K562 (cell line): ENCODE results near the gene CNMD. TPM values are rescaled to one million over a fixed set of nuclear protein-coding genes. Genes with fewer than 3 reads are reported as not detected.

ENCODE experiments used
- ATAC-seq: fragments of 200-7000 bp; cut with Tn5 transposase; 3 replicates; pipeline ENCODE4 v1.9.1; 2020; ENCODE audit warnings: moderate library complexity
- BruUV-seq: library from RNA; stranded (reverse); fragments of 400-500 nt; replicated peaks from 2 replicates; lab custom pipeline; 2021; lab: Mats Ljungman, UMichigan
- CTCF ChIA-PET: fragments of 300-600 bp; formaldehyde crosslinking; extraction: SDS; loops from one replicate; lab custom pipeline; 2021; ENCODE audit warnings: low intra/inter-chr PET ratio; lab: Yijun Ruan, JAX
- POLR2A ChIA-PET: fragments of 300-600, 350-650 bp; sonication (Branson Sonifier 250); formaldehyde crosslinking; extraction: SDS; loops from one replicate; lab custom pipeline; 2021; ENCODE audit warnings: antibody characterized with exemption, inconsistent platforms; lab: Yijun Ruan, JAX
- DNase-seq, 4 experiments: peaks; one replicate each; pipeline versions ENCODE4 v3.0.0 to v3.0.0-alpha.2; 2011 to 2018; ENCODE audit warnings: low spot score in 3 of 4, mixed read lengths in 3 of 4; ENCODE audit errors: extremely low read depth in 1 of 4
- FAIRE-seq: peaks from 2 replicates; lab custom pipeline; 2011; peaks lifted over from hg19 to GRCh38; lab: Jason Lieb, UNC
- H2AFZ ChIP-seq: 2 replicates; pipeline ENCODE4 v1.6.0; 2011; ENCODE audit warnings: low read depth, low read length, control low read depth, inconsistent platforms
- H3K27ac ChIP-seq: fragments of 200-600 bp; 3 replicates; pipeline ENCODE4 v1.8.0; 2011; ENCODE audit warnings: low read depth, mild to moderate bottlenecking, control low read depth, inconsistent platforms, low read length, moderate library complexity, mixed read lengths; ENCODE audit errors: extremely low read depth
- H3K27me3 ChIP-seq, 2 experiments: fragments of 300-600 bp in 1 of 2; 2 replicates in 1 of 2; 3 replicates in 1 of 2; pipeline versions ENCODE4 v1.6.0 to v1.8.0; 2011; ENCODE audit warnings: inconsistent platforms in 2 of 2, low read length in 2 of 2, mild to moderate bottlenecking in 1 of 2, mixed read lengths in 1 of 2, moderate library complexity in 1 of 2; ENCODE audit not compliant: control insufficient read depth in 2 of 2, insufficient read depth in 2 of 2
- H3K36me3 ChIP-seq: fragments of 300-600 bp; 3 replicates; pipeline ENCODE4 v1.8.0; 2011; ENCODE audit warnings: mild to moderate bottlenecking, low read length, inconsistent platforms; ENCODE audit not compliant: control insufficient read depth, insufficient read depth
- H3K4me1 ChIP-seq, 2 experiments: fragments of 200-600 bp in 1 of 2; replicated peaks in 1 of 2; 2 replicates in 1 of 2; 3 replicates in 1 of 2; pipeline versions ENCODE4 v1.5.1 to v1.8.0; 2011; ENCODE audit warnings: inconsistent platforms in 2 of 2, low read length in 2 of 2, mild to moderate bottlenecking in 1 of 2, mixed read lengths in 1 of 2, moderate library complexity in 1 of 2; ENCODE audit not compliant: control insufficient read depth in 2 of 2, insufficient read depth in 2 of 2
- H3K4me2 ChIP-seq: 2 replicates; pipeline ENCODE4 v1.6.1; 2011; ENCODE audit warnings: low read length, control low read depth, inconsistent platforms, mixed read lengths; ENCODE audit not compliant: insufficient read depth
- H3K4me3 ChIP-seq: fragments of 200-600 bp; sonication (generic), shearing (Covaris generic); 2 replicates; pipeline ENCODE4 v1.5.1; 2016; ENCODE audit warnings: control low read depth, inconsistent platforms
- H3K79me2 ChIP-seq: fragments of 200-600 bp; 3 replicates; pipeline ENCODE4 v1.8.0; 2011; ENCODE audit warnings: low read length, inconsistent platforms; ENCODE audit not compliant: control insufficient read depth, insufficient read depth
- H3K9ac ChIP-seq, 2 experiments: 2 replicates each; pipeline versions ENCODE4 v1.6.0 to v1.6.1; 2011; ENCODE audit warnings: low read depth in 2 of 2, low read length in 2 of 2, control low read depth in 1 of 2, inconsistent platforms in 1 of 2, mild to moderate bottlenecking in 1 of 2, mixed read lengths in 1 of 2; ENCODE audit not compliant: insufficient read depth in 1 of 2
- H3K9me1 ChIP-seq: one replicate; pipeline ENCODE4 v1.6.0; 2011; ENCODE audit warnings: inconsistent platforms, mild to moderate bottlenecking, low read length, moderate library complexity; ENCODE audit not compliant: control insufficient read depth, insufficient read depth
- H3K9me3 ChIP-seq: replicated peaks from 2 replicates; pipeline ENCODE4 v1.5.1; 2011; ENCODE audit warnings: low read depth, low read length, inconsistent platforms; ENCODE audit not compliant: control insufficient read depth, insufficient read depth
- H4K20me1 ChIP-seq: replicated peaks from 2 replicates; pipeline ENCODE4 v1.6.1; 2011; ENCODE audit warnings: low read length, inconsistent platforms, mixed read lengths; ENCODE audit not compliant: control insufficient read depth, insufficient read depth
- ASH1L ChIP-seq: fragments of 450-650 bp; IDR thresholded peaks from 2 replicates; pipeline ENCODE4 v1.6.1; 2018; ENCODE audit warnings: borderline replicate concordance, mild to moderate bottlenecking, low read depth; ENCODE audit not compliant: partially characterized antibody
- CREBBP ChIP-seq: IDR thresholded peaks from one replicate; pipeline ENCODE4 v1.6.1; 2012; ENCODE audit warnings: low read depth, mild to moderate bottlenecking, control low read depth, inconsistent platforms, low read length
- LCOR ChIP-seq: sonication (generic); formaldehyde crosslinking; IDR thresholded peaks from 2 replicates; pipeline ENCODE4 v1.8.0; 2022; ENCODE audit warnings: mild to moderate bottlenecking, missing genetic modification reagents
- MECOM ChIP-seq: fragments of 250-450 bp; sonication (Bioruptor Pico); IDR thresholded peaks from 2 replicates; pipeline ENCODE4 v1.8.0; 2022; ENCODE audit warnings: inconsistent platforms
- RAD21 ChIP-seq, 2 experiments: fragments of 250-450 bp in 1 of 2; fragments of 450-650 bp in 1 of 2; sonication (Bioruptor Pico) in 1 of 2; formaldehyde crosslinking in 1 of 2; IDR thresholded peaks in 1 of 2; conservative IDR thresholded peaks in 1 of 2; 2 replicates each; pipeline versions ENCODE4 v1.4.0 to v1.8.0; 2020 to 2022; ENCODE audit warnings: mild to moderate bottlenecking in 2 of 2, moderate library complexity in 1 of 2
- SETDB1 ChIP-seq: IDR thresholded peaks from one replicate; pipeline ENCODE4 v1.6.1; 2012; ENCODE audit warnings: low read length, control low read depth, inconsistent platforms
- TEAD2 ChIP-seq: fragments of 450-650 bp; IDR thresholded peaks from 2 replicates; pipeline ENCODE4 v1.6.1; 2016; ENCODE audit warnings: missing genetic modification characterization, control low read depth, missing compliant biosample characterization
- USF1 ChIP-seq: sonication (generic); formaldehyde crosslinking; IDR thresholded peaks from 2 replicates; pipeline ENCODE4 v1.9.0; 2022; ENCODE audit warnings: mild to moderate bottlenecking, missing genetic modification reagents
- ZNF232 ChIP-seq: sonication (generic); formaldehyde crosslinking; IDR thresholded peaks from 2 replicates; pipeline ENCODE4 v1.8.0; 2022; ENCODE audit warnings: mild to moderate bottlenecking, missing genetic modification reagents
- ZNF395 ChIP-seq: fragments of 200-800 bp; sonication (Bioruptor generic); IDR thresholded peaks from 2 replicates; pipeline ENCODE4 v1.6.1; 2017; ENCODE audit warnings: missing genetic modification characterization, missing compliant biosample characterization
- ZNF584 ChIP-seq: fragments of 200-800 bp; sonication (Bioruptor generic); IDR thresholded peaks from 2 replicates; pipeline ENCODE4 v1.6.1; 2016; ENCODE audit warnings: low read depth, mild to moderate bottlenecking, missing genetic modification characterization, missing compliant biosample characterization
- ZNF655 ChIP-seq: fragments of 250-450 bp; sonication (Bioruptor Pico); IDR thresholded peaks from 2 replicates; pipeline ENCODE4 v1.5.0; 2021
- WGBS: fragments of 100-300 bp; shearing (Covaris generic); methylation state at CpG from one replicate; pipeline ENCODE4 v1.1.6; 2016; ENCODE audit warnings: low coverage, mixed read lengths; ENCODE audit not compliant: insufficient coverage; ENCODE audit errors: missing lambda C conversion rate; 5-methylcytosine and 5-hydroxymethylcytosine counted together
- in situ Hi-C: fragments of 300-500 bp; cut with MboI; formaldehyde crosslinking; loops from 4 replicates; pipeline ENCODE4 v1.15.0; 2018; ENCODE audit warnings: inconsistent platforms, mixed read lengths
- intact Hi-C: fragments of 100-400 bp; cut with micrococcal nuclease; formaldehyde crosslinking; loops from 2 replicates; pipeline ENCODE4 v1.14.2; 2022
- polyA plus RNA-seq, 8 experiments: library from polyadenylated mRNA; depleted of rRNA in 4 of 8; stranded (reverse) in 5 of 8; unstranded in 3 of 8; fragments of >200 nt; fragmentation: Nextera tagmentation in 2 of 8; fragmentation: Illumina TruSeq in 1 of 8; extraction: Ambion mirVana in 2 of 8; extraction: Trizol in 1 of 8; gene quantifications; 2 replicates each; pipeline versions ENCODE4 v1.2.1 to v1.2.3, GENCODE V29; 2011 to 2014; ENCODE audit warnings: inconsistent platforms in 1 of 8, missing spikeins in 1 of 8
- total RNA-seq, 7 experiments: library from RNA; depleted of rRNA in 6 of 7; stranded (reverse); fragments of >200 nt in 6 of 7; fragmentation: Illumina TruSeq in 2 of 7; extraction: Trizol in 2 of 7; gene quantifications; 2 replicates each; pipeline versions ENCODE4 v1.2.1 to v1.2.3, GENCODE V29; 2011 to 2021; ENCODE audit warnings: low replicate concordance in 1 of 7

Gene CNMD
- total and polyA plus RNA-seq, 9 of the 15 experiments (the other 6 are each of a cell fraction or from before 2014, with no cell fraction given) = not detected

GRCh38 chr13:52736891-52737290 lies 2.7 kb downstream of the CNMD start (continued):
- no peak for TF ChIP-seq CREBBP
- TF ChIP-seq ZNF584 (CRISPR knock-in tag) = no peak
- TF ChIP-seq ZNF232 (CRISPR knock-in tag) = no peak
- no peak for TF ChIP-seq LCOR (CRISPR knock-in tag)
- no peak for TF ChIP-seq ZNF395 (CRISPR knock-in tag)
- TF ChIP-seq TEAD2 (tag) = no peak
- TF ChIP-seq SETDB1 = no peak
- no peak for TF ChIP-seq MECOM

- POLR2A ChIA-PET = no interaction called here
- H3K79me2 ChIP-seq = no peaks in the 10 kb centered on the region
- ATAC-seq (no peak), FAIRE-seq (no peak), DNase-seq (no peak)
- in situ Hi-C loops (no loop called here), intact Hi-C loops (no loop called here)
- CTCF ChIA-PET = no interaction called here
- no peak overlapping the region for H2AFZ ChIP-seq
- no peaks in the 10 kb centered on the region for H3K9me1 ChIP-seq
- H3K4me3 ChIP-seq = no peak overlapping the region
- no peaks in the 10 kb centered on the region for H3K36me3 ChIP-seq
- H3K9me3 ChIP-seq = no peaks in the 10 kb centered on the region
- peaks cover 0 to 7% of the 10 kb centered on the region in 2 experiments; a peak in 2 of 5 replicates for H3K27me3 ChIP-seq
- H3K4me1 ChIP-seq = peaks cover 0 to 6% of the 10 kb centered on the region in 2 experiments; a peak in 2 of 5 replicates
- no TSS peak for BruUV-seq
- no peaks in the 10 kb centered on the region for H4K20me1 ChIP-seq
- no peak overlapping the region for H3K27ac ChIP-seq
- no peak overlapping the region for H3K9ac ChIP-seq
- WGBS = 5% methylated on average over 3 of the region's 4 CpGs
- H3K4me2 ChIP-seq = no peak overlapping the region
- TF ChIP-seq ASH1L = no peak
- TF ChIP-seq RAD21 (CRISPR knock-in tag; conservative IDR thresholded peaks at IDR 0.05 in 1 of 2, IDR thresholded peaks at IDR 0.05 in 1 of 2) = no peak
- no peak for TF ChIP-seq USF1 (CRISPR knock-in tag)
- no peak for TF ChIP-seq MECOM
- TF ChIP-seq ZNF655 = no peak
These were observed 5.5 kb downstream of the CNMD start for GRCh38 chr13:52734075-52734623.
